HG03565 (cell line): Measurements from ENCODE around the gene SCAP.

Source experiments
- ATAC-seq: cut with Tn5 transposase; IDR thresholded peaks from one replicate; pipeline ENCODE4 v1.9.1; 2021; ENCODE audit warnings: mild to moderate bottlenecking, moderate library complexity; ENCODE audit not compliant: unreplicated experiment

The SCAP gene

GRCh38 chr3:47416041-47416440, 59.7 kb downstream of the SCAP start:
- ATAC-seq = no peak

DNA sequence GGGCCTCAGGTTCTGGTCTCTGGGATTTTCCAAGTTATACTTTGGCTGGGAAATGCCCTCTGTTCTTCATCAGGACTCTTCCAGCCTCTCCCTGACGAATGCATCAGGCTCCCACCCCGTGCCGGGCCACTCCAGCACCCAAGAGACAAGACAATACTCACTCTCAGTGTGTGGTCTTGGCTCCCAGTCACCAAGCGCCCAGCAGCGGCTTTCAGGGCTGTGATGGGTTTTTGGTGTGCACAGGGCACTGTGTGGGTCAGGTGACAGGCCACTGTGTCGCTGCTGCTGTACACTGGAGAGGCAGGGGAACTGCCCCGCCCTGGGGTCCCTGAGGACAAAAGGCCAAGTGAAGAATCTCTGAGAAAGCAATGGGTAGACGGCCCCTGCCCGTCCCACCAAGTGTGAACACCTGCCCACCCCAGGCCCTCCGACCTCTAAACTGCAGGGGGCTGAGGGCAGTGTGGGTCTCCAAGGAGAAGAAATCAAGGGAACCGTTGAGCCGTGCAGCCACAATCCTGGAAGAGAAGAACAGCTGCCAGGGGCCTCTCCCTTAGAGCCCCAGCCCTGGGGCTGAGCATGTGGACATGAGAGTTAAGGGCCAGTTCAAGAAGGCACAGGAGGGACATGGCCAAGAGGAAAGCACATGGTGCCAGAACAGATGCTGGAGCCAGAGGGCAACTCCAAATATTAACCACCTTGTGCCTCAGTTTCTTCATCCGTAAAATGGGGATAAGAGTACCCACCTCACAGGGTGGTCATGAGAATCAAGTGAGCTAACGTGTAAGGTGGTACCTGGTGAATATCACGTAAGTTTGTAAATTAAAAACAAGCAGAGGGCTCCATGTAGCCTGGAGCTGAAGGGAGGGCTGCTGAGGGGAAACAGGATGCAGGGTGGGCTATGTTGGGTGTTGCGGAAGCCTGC, 60.8 kb downstream of the SCAP start:
- no peak for ATAC-seq

- ATAC-seq = no peak
Observed at GRCh38 chr3:47414161-47414564, 61.6 kb downstream of the SCAP start.

DNA sequence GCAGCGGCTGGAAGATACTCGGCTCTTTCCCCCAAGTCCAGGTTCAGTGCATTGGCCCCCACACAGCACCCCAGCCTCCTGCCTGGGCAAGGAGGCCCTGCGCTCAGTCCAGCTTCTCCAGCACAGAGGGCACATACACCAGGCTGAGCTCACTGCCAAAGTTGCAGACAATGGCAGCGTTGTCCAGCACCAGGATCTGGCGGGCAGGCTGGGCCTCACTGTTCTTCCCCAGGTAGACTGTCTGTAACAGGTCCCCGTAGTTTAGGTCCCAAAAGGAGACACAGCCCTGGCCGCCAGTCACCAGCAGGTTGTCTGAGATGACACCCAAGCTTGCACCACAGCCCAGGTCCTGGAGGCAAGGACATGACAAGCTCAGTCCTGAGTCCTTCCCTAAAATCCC, 62.0 kb downstream of the SCAP start:
- no peak for ATAC-seq

DNA sequence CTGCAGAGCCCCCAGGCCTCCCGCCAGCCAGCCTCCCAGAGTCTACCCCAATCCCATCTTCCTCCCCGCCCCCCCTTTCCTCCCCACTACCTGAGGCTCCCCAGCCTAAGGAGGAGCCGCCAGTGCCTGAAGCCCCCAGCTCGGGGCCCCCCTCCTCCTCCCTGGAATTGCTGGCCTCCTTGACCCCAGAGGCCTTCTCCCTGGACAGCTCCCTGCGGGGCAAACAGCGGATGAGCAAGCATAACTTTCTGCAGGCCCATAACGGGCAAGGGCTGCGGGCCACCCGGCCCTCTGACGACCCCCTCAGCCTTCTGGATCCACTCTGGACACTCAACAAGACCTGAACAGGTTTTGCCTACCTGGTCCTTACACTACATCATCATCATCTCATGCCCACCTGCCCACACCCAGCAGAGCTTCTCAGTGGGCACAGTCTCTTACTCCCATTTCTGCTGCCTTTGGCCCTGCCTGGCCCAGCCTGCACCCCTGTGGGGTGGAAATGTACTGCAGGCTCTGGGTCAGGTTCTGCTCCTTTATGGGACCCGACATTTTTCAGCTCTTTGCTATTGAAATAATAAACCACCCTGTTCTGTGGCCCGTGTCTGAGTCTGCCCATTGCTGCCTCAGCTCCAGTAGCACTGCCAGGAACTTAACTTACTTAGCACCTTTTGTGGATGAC, 62.8 kb downstream of the SCAP start:
- ATAC-seq = no peak

DNA sequence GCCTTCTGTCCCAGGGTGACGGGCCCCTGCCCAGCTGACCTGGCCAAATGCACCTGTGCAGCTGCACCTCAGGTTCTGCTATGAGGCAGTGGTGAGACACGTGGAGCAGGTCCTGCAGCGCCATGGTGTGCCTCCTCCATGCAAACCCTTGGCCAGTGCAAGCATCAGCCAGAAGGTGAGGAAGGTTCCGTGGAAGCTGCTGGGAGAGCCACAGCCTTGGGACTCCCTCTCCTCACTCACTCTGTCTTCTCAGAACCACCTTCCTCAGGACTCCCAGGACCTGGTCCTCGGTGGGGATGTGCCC, 63.3 kb downstream of the SCAP start:
- no peak for ATAC-seq

GRCh38 chr3:47411696-47412452, 63.9 kb downstream of the SCAP start:
- ATAC-seq = no peak

GRCh38 chr3:47410801-47411646, 64.7 kb downstream of the SCAP start:
- ATAC-seq = no peak

GRCh38 chr3:47410417-47410720, 65.4 kb downstream of the SCAP start:
- no peak for ATAC-seq

DNA sequence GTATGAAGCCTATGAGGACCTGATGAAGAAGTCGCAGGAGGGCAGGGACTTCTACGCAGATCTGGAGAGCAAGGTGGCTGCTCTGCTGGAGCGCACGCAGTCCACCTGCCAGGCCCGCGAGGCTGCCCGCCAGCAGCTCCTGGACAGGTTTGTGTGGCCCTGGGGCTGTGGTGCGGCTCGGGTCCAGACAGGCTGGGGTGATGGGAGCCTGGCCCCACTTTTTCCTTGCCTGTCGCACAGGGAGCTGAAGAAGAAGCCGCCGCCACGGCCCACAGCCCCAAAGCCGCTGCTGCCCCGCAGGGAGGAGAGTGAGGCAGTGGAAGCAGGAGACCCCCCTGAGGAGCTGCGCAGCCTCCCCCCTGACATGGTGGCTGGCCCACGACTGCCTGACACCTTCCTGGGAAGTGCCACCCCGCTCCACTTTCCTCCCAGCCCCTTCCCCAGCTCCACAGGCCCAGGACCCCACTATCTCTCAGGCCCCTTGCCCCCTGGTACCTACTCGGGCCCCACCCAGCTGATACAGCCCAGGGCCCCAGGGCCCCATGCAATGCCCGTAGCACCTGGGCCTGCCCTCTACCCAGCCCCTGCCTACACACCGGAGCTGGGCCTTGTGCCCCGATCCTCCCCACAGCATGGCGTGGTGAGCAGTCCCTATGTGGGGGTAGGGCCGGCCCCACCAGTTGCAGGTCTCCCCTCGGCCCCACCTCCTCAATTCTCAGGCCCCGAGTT, 65.9 kb downstream of the SCAP start:
- no peak for ATAC-seq

DNA sequence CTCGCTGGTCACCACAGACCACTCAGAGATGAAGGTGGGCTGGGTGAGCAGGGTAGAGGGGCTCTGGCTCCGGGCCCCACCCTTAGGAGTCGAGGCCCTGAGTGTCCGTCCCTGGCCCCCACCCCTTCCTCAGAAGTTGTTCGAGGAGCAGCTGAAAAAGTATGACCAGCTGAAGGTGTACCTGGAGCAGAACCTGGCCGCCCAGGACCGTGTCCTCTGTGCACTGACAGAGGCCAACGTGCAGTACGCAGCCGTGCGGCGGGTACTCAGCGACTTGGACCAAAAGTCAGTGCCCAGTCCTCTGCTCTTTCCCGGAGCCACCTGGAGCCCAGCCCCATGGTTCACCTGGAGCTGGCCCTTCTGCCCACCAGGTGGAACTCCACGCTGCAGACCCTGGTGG, 66.5 kb downstream of the SCAP start:
- no peak for ATAC-seq

DNA sequence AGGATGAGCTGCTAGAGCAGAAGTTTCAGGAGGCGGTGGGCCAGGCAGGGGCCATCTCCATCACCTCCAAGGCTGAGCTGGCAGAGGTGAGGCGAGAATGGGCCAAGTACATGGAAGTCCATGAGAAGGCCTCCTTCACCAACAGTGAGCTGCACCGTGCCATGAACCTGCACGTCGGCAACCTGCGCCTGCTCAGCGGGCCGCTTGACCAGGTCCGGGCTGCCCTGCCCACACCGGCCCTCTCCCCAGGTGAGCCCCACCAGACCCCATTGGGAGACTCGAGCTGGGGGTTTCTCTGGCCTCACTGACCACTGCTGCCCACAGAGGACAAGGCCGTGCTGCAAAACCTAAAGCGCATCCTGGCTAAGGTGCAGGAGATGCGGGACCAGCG, 66.9 kb downstream of the SCAP start:
- no peak for ATAC-seq

DNA sequence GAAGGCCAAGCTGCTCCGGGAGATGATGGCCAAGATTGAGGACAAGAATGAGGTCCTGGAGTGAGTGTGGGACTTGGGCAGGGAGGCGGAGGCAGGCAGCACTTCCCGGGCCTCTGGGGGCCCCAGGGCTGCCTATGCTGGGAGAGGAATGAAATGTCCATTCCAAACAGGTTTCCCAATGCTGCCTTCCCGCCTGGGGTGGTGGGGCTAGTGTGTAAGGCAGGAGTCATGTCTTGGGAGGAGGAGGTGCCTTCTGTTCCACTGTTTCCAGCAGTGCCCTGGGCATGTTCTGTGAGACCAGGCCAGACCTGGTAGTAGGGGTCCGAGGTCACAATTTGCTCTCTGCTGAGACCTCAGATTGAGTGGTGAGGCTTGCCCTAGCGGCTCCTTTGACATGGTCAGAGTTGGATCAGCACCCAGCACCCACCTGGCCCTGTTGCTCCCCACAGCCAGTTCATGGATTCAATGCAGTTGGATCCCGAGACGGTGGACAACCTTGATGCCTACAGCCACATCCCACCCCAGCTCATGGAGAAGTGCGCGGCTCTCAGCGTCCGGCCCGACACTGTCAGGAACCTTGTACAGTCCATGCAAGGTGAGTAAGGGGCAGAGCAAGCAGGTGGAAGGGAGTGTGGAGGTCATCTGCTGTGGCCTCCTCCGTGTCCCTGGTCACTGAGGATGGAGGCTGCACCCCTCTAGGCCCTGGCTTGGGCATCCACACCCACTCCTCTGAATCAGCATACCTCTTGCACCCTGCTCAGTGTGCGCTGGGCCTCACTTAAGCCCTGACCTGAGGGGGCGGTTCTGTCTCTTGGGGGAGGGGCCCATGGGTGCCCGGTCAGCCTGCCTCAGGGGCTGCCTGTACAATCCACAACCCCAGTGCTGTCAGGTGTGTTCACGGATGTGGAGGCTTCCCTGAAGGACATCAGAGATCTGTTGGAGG, 67.6 kb downstream of the SCAP start:
- ATAC-seq = no peak

DNA sequence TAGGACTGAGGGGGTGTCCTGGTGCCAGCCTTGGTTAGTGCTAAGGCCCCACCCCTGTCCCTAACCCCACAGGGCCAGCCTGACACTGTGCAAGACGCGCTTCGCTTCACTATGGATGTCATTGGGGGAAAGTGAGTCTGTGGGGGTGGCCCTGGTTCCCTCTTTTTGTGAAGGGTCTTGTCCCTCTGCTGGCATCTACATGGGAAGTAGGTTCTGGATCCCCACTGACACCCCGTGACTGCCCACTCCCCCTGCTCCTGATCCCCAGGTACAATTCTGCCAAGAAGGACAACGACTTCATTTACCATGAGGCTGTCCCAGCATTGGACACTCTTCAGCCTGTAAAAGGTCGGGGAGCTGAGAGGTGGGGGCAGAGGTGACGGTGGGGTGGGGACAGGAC, 68.5 kb downstream of the SCAP start:
- no peak for ATAC-seq

DNA sequence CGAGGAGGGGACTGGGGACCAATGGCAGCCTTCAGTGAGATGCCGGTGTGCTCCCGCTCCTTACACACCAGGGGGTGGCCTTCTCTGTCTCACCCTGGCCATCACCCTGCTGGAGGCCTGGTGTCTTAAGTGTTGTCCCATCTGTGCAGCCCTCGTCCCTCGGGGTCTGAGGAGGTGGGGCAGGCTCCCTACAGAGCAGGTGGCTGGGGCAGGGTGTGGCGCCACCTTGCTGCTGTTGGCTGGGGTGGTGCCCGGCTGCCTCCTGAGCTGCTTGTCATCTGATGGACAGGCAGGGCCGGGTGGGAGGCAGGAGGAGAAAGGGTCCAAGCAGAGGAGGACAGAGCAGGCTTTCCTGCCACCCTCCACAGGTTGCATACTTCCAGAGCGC, 69.0 kb downstream of the SCAP start:
- no peak for ATAC-seq

GRCh38 chr3:47405820-47406761, 69.7 kb downstream of the SCAP start:
- no peak for ATAC-seq

- no peak for ATAC-seq
Observed at GRCh38 chr3:47404955-47405790, 70.6 kb downstream of the SCAP start.
